GM23338 (cell line): ENCODE results near the gene HDAC9. TPM values are rescaled to one million over a fixed set of nuclear protein-coding genes. Genes with fewer than 3 reads are reported as not detected.

Experiments
- ATAC-seq: fragments of 200-7000 bp; cut with Tn5 transposase; 3 replicates; pipeline ENCODE4 v1.9.1; 2020
- DNase-seq: peaks from one replicate; pipeline ENCODE4 v3.0.0-alpha.2; 2015; ENCODE audit warnings: low spot score
- H2AFZ ChIP-seq: fragments of 200-600 bp; sonication (generic); 2 replicates; pipeline ENCODE4 v1.8.0; 2016; ENCODE audit warnings: antibody characterized with exemption, mild to moderate bottlenecking, moderate library complexity
- H3F3A ChIP-seq: fragments of 200-600 bp; sonication (generic); replicated peaks from 2 replicates; pipeline ENCODE4 v1.8.0; 2017; ENCODE audit warnings: antibody characterized with exemption, mixed run types, low read depth
- H3K27ac ChIP-seq: fragments of 200-600 bp; sonication (generic); 2 replicates; pipeline ENCODE4 v1.6.1; 2016; ENCODE audit warnings: low read depth
- H3K27me3 ChIP-seq: fragments of 200-600 bp; sonication (generic); 2 replicates; pipeline ENCODE4 v1.8.0; 2016; ENCODE audit warnings: mild to moderate bottlenecking, mixed run types, moderate library complexity; ENCODE audit not compliant: insufficient read depth
- H3K36me3 ChIP-seq: fragments of 200-600 bp; sonication (generic); 2 replicates; pipeline ENCODE4 v1.8.0; 2016; ENCODE audit warnings: mild to moderate bottlenecking; ENCODE audit not compliant: insufficient read depth
- H3K4me1 ChIP-seq: fragments of 200-600 bp; sonication (generic); 2 replicates; pipeline ENCODE4 v1.8.0; 2016; ENCODE audit warnings: mild to moderate bottlenecking, moderate library complexity; ENCODE audit not compliant: insufficient read depth
- H3K4me2 ChIP-seq: fragments of 200-600 bp; sonication (generic); 2 replicates; pipeline ENCODE4 v1.7.1; 2017; ENCODE audit warnings: mixed run types
- H3K4me3 ChIP-seq: fragments of 200-600 bp; sonication (generic); 2 replicates; pipeline ENCODE4 v1.6.1; 2016; ENCODE audit warnings: mixed run types
- H3K79me2 ChIP-seq: fragments of 200-600 bp; sonication (generic); replicated peaks from 2 replicates; pipeline ENCODE4 v1.8.0; 2017; ENCODE audit warnings: mild to moderate bottlenecking; ENCODE audit not compliant: insufficient read depth
- H3K9me2 ChIP-seq: fragments of 200-600 bp; sonication (generic); 2 replicates; pipeline ENCODE4 v1.8.0; 2017; ENCODE audit not compliant: insufficient read depth
- H4K20me1 ChIP-seq: fragments of 200-600 bp; sonication (generic); replicated peaks from 2 replicates; pipeline ENCODE4 v1.8.0; 2017; ENCODE audit warnings: mild to moderate bottlenecking; ENCODE audit not compliant: insufficient read depth
- H3K27ac Mint-ChIP-seq: 2 replicates; pipeline ENCODE4 v1.8.0; 2020; ENCODE audit warnings: inconsistent platforms, mild to moderate bottlenecking, moderate library complexity, mixed read lengths
- H3K27me3 Mint-ChIP-seq: 3 replicates; pipeline ENCODE4 v1.8.0; 2022; ENCODE audit warnings: low read depth, mild to moderate bottlenecking, moderate library complexity, mixed read lengths, inconsistent platforms; ENCODE audit not compliant: insufficient read depth, poor library complexity
- H3K36me3 Mint-ChIP-seq: 3 replicates; pipeline ENCODE4 v1.8.0; 2021; ENCODE audit warnings: low read depth, mild to moderate bottlenecking, inconsistent platforms, moderate library complexity, mixed read lengths
- H3K4me1 Mint-ChIP-seq: 3 replicates; pipeline ENCODE4 v1.8.0; 2020; ENCODE audit warnings: mild to moderate bottlenecking, inconsistent platforms, mixed read lengths
- H3K4me3 Mint-ChIP-seq: 3 replicates; pipeline ENCODE4 v1.8.0; 2021; ENCODE audit warnings: moderate library complexity, mild to moderate bottlenecking, inconsistent platforms, mixed read lengths
- H3K9me3 Mint-ChIP-seq: 3 replicates; pipeline ENCODE4 v1.8.0; 2020; ENCODE audit warnings: moderate library complexity, mild to moderate bottlenecking, inconsistent platforms, mixed read lengths
- CREB1 ChIP-seq: fragments of 250-450 bp; sonication (Bioruptor Pico); IDR thresholded peaks from 2 replicates; pipeline ENCODE4 v1.5.0; 2020; ENCODE audit warnings: low read depth, mild to moderate bottlenecking, moderate library complexity
- EZH2 ChIP-seq: fragments of 200-600 bp; sonication (generic); IDR thresholded peaks from one replicate; pipeline ENCODE4 v1.8.0; 2017; ENCODE audit warnings: antibody characterized with exemption, mild to moderate bottlenecking, low read depth; ENCODE audit not compliant: unreplicated experiment
- EZH2phosphoT487 ChIP-seq: fragments of 200-600 bp; sonication (generic); IDR thresholded peaks from one replicate; pipeline ENCODE4 v1.8.1; 2018; ENCODE audit warnings: antibody characterized with exemption; ENCODE audit not compliant: unreplicated experiment
- JUNB ChIP-seq: IDR thresholded peaks from one replicate; pipeline ENCODE4 v1.6.1; 2016; ENCODE audit warnings: antibody characterized with exemption; ENCODE audit not compliant: unreplicated experiment
- NANOG ChIP-seq: IDR thresholded peaks from 2 replicates; pipeline ENCODE4 v1.6.1; 2016; ENCODE audit warnings: antibody characterized with exemption, borderline replicate concordance
- POLR2AphosphoS5 ChIP-seq: IDR thresholded peaks from 2 replicates; pipeline ENCODE4 v1.6.1; 2016; ENCODE audit warnings: antibody characterized with exemption, low read depth
- STAT1 ChIP-seq: IDR thresholded peaks from one replicate; pipeline ENCODE4 v1.6.1; 2016; ENCODE audit warnings: antibody characterized with exemption; ENCODE audit not compliant: unreplicated experiment
- ZNF114 ChIP-seq: fragments of 250-450 bp; sonication (Bioruptor Pico); IDR thresholded peaks from 2 replicates; pipeline ENCODE4 v1.5.0; 2020; ENCODE audit warnings: mild to moderate bottlenecking, moderate library complexity
- ZNF331 ChIP-seq: fragments of 250-450 bp; sonication (Bioruptor Pico); IDR thresholded peaks from 2 replicates; pipeline ENCODE4 v1.5.0; 2020; ENCODE audit warnings: low read depth, mild to moderate bottlenecking, moderate library complexity
- polyA plus RNA-seq: library from polyadenylated mRNA; unstranded; fragments of >200 nt; fragmentation: Nextera tagmentation; extraction: Ambion mirVana; gene quantifications from 2 replicates; pipeline ENCODE4 v1.2.1, GENCODE V29; 2016
- total RNA-seq: library from RNA; depleted of rRNA; stranded (reverse); fragments of >200 nt; shearing (Covaris generic); gene quantifications from 2 replicates; pipeline ENCODE4 v1.2.3, GENCODE V29; 2014
- TF ChIP-seq, protein P1 (sequence below), 2 experiments: fragments of 200-600 bp in 1 of 2; sonication (generic) in 1 of 2; conservative IDR thresholded peaks; 2 replicates each; pipeline versions ENCODE4 v1.5.1 to v1.6.1; 2016 to 2017; ENCODE audit warnings: antibody characterized with exemption in 2 of 2, low read depth in 2 of 2, mild to moderate bottlenecking in 2 of 2, moderate library complexity in 1 of 2
- TF ChIP-seq, protein P2 (sequence below): fragments of 250-450 bp; sonication (Bioruptor Pico); IDR thresholded peaks from 2 replicates; pipeline ENCODE4 v1.5.0; 2020; ENCODE audit warnings: mild to moderate bottlenecking, moderate library complexity
- TF ChIP-seq, protein P3 (sequence below): IDR thresholded peaks from one replicate; pipeline ENCODE4 v1.6.1; 2018; ENCODE audit warnings: antibody characterized with exemption; ENCODE audit not compliant: unreplicated experiment
- TF ChIP-seq, protein P4 (sequence below): IDR thresholded peaks from 2 replicates; pipeline ENCODE4 v1.6.1; 2016; ENCODE audit warnings: antibody characterized with exemption

Gene HDAC9
- total and polyA plus RNA-seq, 2 experiments from 2014 or later = 8.3 to 18.5 TPM

DNA sequence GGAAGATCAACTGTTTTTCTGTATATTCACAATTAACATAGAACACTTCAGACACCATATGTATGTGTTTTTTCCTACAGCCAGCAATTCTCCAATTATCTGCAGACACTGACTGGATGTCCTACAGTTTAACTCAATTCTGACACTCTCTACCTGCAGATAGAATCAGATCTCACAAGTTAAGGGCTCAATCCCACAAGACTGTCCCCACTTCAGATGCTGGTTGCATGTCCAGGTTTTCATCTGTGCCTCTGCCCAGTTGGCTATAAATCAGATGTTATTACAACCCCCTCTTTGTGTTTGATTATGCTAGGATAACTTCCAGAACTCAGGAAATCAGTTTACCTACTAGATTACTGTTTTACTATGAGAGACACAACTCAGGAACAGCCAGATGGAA, 326.0 kb downstream of the HDAC9 start:
- Mint-ChIP-seq H3K4me3 (no peak overlapping the region), H3K36me3 (no peaks in the 10 kb centered on the region), H3K4me1 (no peaks in the 10 kb centered on the region), H3K27me3 (no peaks in the 10 kb centered on the region), H3K27ac (no peak overlapping the region), H3K9me3 (no peaks in the 10 kb centered on the region)
- no peaks in the 10 kb centered on the region for H3K36me3 ChIP-seq
- no peaks in the 10 kb centered on the region for H4K20me1 ChIP-seq
- no peaks in the 10 kb centered on the region for H3K4me1 ChIP-seq
- no peak for TF ChIP-seq STAT1
- no peak for TF ChIP-seq POLR2AphosphoS5
- no peak for TF ChIP-seq NANOG
- TF ChIP-seq, protein P1, sequence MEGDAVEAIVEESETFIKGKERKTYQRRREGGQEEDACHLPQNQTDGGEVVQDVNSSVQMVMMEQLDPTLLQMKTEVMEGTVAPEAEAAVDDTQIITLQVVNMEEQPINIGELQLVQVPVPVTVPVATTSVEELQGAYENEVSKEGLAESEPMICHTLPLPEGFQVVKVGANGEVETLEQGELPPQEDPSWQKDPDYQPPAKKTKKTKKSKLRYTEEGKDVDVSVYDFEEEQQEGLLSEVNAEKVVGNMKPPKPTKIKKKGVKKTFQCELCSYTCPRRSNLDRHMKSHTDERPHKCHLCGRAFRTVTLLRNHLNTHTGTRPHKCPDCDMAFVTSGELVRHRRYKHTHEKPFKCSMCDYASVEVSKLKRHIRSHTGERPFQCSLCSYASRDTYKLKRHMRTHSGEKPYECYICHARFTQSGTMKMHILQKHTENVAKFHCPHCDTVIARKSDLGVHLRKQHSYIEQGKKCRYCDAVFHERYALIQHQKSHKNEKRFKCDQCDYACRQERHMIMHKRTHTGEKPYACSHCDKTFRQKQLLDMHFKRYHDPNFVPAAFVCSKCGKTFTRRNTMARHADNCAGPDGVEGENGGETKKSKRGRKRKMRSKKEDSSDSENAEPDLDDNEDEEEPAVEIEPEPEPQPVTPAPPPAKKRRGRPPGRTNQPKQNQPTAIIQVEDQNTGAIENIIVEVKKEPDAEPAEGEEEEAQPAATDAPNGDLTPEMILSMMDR (conservative IDR thresholded peaks at IDR 0.05; ENCODE audit: low read depth in 2 of 2) = no peak
- no peak for TF ChIP-seq CREB1
- TF ChIP-seq, protein P2, sequence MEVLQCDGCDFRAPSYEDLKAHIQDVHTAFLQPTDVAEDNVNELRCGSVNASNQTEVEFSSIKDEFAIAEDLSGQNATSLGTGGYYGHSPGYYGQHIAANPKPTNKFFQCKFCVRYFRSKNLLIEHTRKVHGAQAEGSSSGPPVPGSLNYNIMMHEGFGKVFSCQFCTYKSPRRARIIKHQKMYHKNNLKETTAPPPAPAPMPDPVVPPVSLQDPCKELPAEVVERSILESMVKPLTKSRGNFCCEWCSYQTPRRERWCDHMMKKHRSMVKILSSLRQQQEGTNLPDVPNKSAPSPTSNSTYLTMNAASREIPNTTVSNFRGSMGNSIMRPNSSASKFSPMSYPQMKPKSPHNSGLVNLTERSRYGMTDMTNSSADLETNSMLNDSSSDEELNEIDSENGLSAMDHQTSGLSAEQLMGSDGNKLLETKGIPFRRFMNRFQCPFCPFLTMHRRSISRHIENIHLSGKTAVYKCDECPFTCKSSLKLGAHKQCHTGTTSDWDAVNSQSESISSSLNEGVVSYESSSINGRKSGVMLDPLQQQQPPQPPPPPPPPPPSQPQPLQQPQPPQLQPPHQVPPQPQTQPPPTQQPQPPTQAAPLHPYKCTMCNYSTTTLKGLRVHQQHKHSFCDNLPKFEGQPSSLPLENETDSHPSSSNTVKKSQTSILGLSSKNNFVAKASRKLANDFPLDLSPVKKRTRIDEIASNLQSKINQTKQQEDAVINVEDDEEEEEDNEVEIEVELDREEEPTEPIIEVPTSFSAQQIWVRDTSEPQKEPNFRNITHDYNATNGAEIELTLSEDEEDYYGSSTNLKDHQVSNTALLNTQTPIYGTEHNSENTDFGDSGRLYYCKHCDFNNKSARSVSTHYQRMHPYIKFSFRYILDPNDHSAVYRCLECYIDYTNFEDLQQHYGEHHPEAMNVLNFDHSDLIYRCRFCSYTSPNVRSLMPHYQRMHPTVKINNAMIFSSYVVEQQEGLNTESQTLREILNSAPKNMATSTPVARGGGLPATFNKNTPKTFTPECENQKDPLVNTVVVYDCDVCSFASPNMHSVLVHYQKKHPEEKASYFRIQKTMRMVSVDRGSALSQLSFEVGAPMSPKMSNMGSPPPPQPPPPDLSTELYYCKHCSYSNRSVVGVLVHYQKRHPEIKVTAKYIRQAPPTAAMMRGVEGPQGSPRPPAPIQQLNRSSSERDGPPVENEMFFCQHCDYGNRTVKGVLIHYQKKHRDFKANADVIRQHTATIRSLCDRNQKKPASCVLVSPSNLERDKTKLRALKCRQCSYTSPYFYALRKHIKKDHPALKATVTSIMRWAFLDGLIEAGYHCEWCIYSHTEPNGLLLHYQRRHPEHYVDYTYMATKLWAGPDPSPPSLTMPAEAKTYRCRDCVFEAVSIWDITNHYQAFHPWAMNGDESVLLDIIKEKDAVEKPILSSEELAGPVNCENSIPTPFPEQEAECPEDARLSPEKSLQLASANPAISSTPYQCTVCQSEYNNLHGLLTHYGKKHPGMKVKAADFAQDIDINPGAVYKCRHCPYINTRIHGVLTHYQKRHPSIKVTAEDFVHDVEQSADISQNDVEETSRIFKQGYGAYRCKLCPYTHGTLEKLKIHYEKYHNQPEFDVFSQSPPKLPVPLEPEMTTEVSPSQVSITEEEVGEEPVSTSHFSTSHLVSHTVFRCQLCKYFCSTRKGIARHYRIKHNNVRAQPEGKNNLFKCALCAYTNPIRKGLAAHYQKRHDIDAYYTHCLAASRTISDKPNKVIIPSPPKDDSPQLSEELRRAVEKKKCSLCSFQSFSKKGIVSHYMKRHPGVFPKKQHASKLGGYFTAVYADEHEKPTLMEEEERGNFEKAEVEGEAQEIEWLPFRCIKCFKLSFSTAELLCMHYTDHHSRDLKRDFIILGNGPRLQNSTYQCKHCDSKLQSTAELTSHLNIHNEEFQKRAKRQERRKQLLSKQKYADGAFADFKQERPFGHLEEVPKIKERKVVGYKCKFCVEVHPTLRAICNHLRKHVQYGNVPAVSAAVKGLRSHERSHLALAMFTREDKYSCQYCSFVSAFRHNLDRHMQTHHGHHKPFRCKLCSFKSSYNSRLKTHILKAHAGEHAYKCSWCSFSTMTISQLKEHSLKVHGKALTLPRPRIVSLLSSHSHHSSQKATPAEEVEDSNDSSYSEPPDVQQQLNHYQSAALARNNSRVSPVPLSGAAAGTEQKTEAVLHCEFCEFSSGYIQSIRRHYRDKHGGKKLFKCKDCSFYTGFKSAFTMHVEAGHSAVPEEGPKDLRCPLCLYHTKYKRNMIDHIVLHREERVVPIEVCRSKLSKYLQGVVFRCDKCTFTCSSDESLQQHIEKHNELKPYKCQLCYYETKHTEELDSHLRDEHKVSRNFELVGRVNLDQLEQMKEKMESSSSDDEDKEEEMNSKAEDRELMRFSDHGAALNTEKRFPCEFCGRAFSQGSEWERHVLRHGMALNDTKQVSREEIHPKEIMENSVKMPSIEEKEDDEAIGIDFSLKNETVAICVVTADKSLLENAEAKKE (CRISPR knock-in tag) = no peak
- TF ChIP-seq, protein P3, sequence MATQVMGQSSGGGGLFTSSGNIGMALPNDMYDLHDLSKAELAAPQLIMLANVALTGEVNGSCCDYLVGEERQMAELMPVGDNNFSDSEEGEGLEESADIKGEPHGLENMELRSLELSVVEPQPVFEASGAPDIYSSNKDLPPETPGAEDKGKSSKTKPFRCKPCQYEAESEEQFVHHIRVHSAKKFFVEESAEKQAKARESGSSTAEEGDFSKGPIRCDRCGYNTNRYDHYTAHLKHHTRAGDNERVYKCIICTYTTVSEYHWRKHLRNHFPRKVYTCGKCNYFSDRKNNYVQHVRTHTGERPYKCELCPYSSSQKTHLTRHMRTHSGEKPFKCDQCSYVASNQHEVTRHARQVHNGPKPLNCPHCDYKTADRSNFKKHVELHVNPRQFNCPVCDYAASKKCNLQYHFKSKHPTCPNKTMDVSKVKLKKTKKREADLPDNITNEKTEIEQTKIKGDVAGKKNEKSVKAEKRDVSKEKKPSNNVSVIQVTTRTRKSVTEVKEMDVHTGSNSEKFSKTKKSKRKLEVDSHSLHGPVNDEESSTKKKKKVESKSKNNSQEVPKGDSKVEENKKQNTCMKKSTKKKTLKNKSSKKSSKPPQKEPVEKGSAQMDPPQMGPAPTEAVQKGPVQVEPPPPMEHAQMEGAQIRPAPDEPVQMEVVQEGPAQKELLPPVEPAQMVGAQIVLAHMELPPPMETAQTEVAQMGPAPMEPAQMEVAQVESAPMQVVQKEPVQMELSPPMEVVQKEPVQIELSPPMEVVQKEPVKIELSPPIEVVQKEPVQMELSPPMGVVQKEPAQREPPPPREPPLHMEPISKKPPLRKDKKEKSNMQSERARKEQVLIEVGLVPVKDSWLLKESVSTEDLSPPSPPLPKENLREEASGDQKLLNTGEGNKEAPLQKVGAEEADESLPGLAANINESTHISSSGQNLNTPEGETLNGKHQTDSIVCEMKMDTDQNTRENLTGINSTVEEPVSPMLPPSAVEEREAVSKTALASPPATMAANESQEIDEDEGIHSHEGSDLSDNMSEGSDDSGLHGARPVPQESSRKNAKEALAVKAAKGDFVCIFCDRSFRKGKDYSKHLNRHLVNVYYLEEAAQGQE = no peak
- TF ChIP-seq ZNF114 (CRISPR knock-in tag) = no peak
- TF ChIP-seq EZH2phosphoT487 = no peak
- TF ChIP-seq, protein P4, sequence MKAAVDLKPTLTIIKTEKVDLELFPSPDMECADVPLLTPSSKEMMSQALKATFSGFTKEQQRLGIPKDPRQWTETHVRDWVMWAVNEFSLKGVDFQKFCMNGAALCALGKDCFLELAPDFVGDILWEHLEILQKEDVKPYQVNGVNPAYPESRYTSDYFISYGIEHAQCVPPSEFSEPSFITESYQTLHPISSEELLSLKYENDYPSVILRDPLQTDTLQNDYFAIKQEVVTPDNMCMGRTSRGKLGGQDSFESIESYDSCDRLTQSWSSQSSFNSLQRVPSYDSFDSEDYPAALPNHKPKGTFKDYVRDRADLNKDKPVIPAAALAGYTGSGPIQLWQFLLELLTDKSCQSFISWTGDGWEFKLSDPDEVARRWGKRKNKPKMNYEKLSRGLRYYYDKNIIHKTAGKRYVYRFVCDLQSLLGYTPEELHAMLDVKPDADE = no peak
- TF ChIP-seq JUNB = no peak
- no peak for TF ChIP-seq ZNF331 (CRISPR knock-in tag)
- no peak for TF ChIP-seq EZH2
- ATAC-seq = no peak
- H3F3A ChIP-seq = no peaks in the 10 kb centered on the region
- H3K27me3 ChIP-seq = no peaks in the 10 kb centered on the region
- peaks cover 3% of the 10 kb centered on the region; the same call in 1 of the 2 replicates for H3K9me2 ChIP-seq
- H3K4me3 ChIP-seq = no peak overlapping the region
- no peak overlapping the region; the same call in 1 of the 2 replicates for H2AFZ ChIP-seq
- H3K79me2 ChIP-seq = no peaks in the 10 kb centered on the region
- no peak overlapping the region for H3K27ac ChIP-seq
- no peak overlapping the region for H3K4me2 ChIP-seq
- no peak for DNase-seq
